Endothelial cell of umbilical vein (primary cell): ENCODE results near the gene ST3GAL4. TPM values are rescaled to one million over a fixed set of nuclear protein-coding genes. Genes with fewer than 3 reads are reported as not detected.

Experiments
- BruUV-seq: library from RNA; stranded (reverse); fragments of 400-500 nt; replicated peaks from 2 replicates; lab custom pipeline; 2021; lab: Mats Ljungman, UMichigan
- CTCF ChIA-PET: fragments of 300-600, 350-600 bp; sonication (Branson Sonifier 250); formaldehyde crosslinking; loops from one replicate; lab custom pipeline; 2021; ENCODE audit warnings: antibody characterized with exemption, inconsistent platforms; lab: Charles Lee
- POLR2A ChIA-PET: fragments of 300-600, 350-600 bp; sonication (Branson Sonifier 250); formaldehyde crosslinking; loops from one replicate; lab custom pipeline; 2021; ENCODE audit warnings: antibody characterized with exemption, inconsistent platforms; lab: Charles Lee
- DNase-seq: peaks from one replicate; pipeline ENCODE4 v3.0.0-alpha.2; 2011; ENCODE audit warnings: low read depth, low spot score
- FAIRE-seq: peaks from 2 replicates; lab custom pipeline; 2011; peaks lifted over from hg19 to GRCh38; lab: Jason Lieb, UNC
- H2AFZ ChIP-seq: 2 replicates; pipeline ENCODE4 v1.6.0; 2012; ENCODE audit warnings: low read depth, low read length, control low read depth, inconsistent platforms
- H3K27ac ChIP-seq: 2 replicates; pipeline ENCODE4 v1.5.1; 2011; ENCODE audit warnings: low read depth, mild to moderate bottlenecking, control low read depth, low read length, moderate library complexity; ENCODE audit not compliant: insufficient read depth
- H3K27me3 ChIP-seq, 2 experiments: 2 replicates each; pipeline versions ENCODE4 v1.6.0 to v1.6.1; 2011; ENCODE audit warnings: low read length in 2 of 2, mixed read lengths in 1 of 2; ENCODE audit not compliant: control insufficient read depth in 2 of 2, insufficient read depth in 2 of 2
- H3K36me3 ChIP-seq, 2 experiments: 2 replicates in 1 of 2; 3 replicates in 1 of 2; pipeline ENCODE4 v1.5.1; 2011; ENCODE audit warnings: low read length in 2 of 2, mild to moderate bottlenecking in 1 of 2, moderate library complexity in 1 of 2; ENCODE audit not compliant: control insufficient read depth in 2 of 2, insufficient read depth in 2 of 2; ENCODE audit errors: extremely low read depth in 1 of 2
- H3K4me1 ChIP-seq: 3 replicates; pipeline ENCODE4 v1.5.1; 2011; ENCODE audit warnings: mild to moderate bottlenecking, low read length; ENCODE audit not compliant: control insufficient read depth, insufficient read depth; ENCODE audit errors: extremely low read depth
- H3K4me2 ChIP-seq: 2 replicates; pipeline ENCODE4 v1.6.1; 2011; ENCODE audit warnings: low read length, control low read depth, mixed read lengths; ENCODE audit not compliant: insufficient read depth
- H3K4me3 ChIP-seq, 3 experiments: fragments of 200-600 bp in 1 of 3; sonication (generic), shearing (Covaris generic) in 1 of 3; replicated peaks in 1 of 3; 2 replicates each; pipeline ENCODE4 v1.5.1; 2011 to 2016; ENCODE audit warnings: control low read depth in 3 of 3, low read length in 3 of 3, mild to moderate bottlenecking in 2 of 3, inconsistent platforms in 1 of 3, low read depth in 1 of 3, moderate library complexity in 1 of 3; ENCODE audit not compliant: insufficient read depth in 1 of 3
- H3K79me2 ChIP-seq: 2 replicates; pipeline ENCODE4 v1.6.0; 2012; ENCODE audit warnings: low read length, inconsistent platforms; ENCODE audit not compliant: control insufficient read depth, insufficient read depth
- H3K9ac ChIP-seq: replicated peaks from 2 replicates; pipeline ENCODE3; 2011; ENCODE audit warnings: low read length, control low read depth; ENCODE audit not compliant: insufficient read depth; ENCODE audit errors: extremely low read depth
- H3K9me1 ChIP-seq: replicated peaks from 3 replicates; pipeline ENCODE4 v1.6.0; 2011; ENCODE audit warnings: mild to moderate bottlenecking, low read length; ENCODE audit not compliant: control insufficient read depth, insufficient read depth; ENCODE audit errors: extremely low read depth
- H3K9me3 ChIP-seq: replicated peaks from 2 replicates; pipeline ENCODE4 v1.5.1; 2012; ENCODE audit warnings: low read length, inconsistent platforms; ENCODE audit not compliant: control insufficient read depth, insufficient read depth
- H4K20me1 ChIP-seq: replicated peaks from 2 replicates; pipeline ENCODE3; 2011; ENCODE audit warnings: mild to moderate bottlenecking, low read length; ENCODE audit not compliant: control insufficient read depth, insufficient read depth; ENCODE audit errors: extremely low read depth
- CTCF ChIP-seq, 2 donors: IDR thresholded peaks; 1 replicate in 1 of 2; 2 replicates in 1 of 2; pipeline ENCODE4 v1.5.1; 2011; ENCODE audit warnings: low read length in 2 of 2, mild to moderate bottlenecking in 2 of 2, moderate library complexity in 2 of 2, control low read depth in 1 of 2, inconsistent platforms in 1 of 2, low read depth in 1 of 2; ENCODE audit not compliant: insufficient read depth in 1 of 2; ENCODE audit errors: extremely low read depth in 1 of 2
- EZH2 ChIP-seq: IDR thresholded peaks from 2 replicates; pipeline ENCODE4 v1.6.1; 2012; ENCODE audit warnings: borderline replicate concordance, low read depth, mild to moderate bottlenecking, moderate library complexity, low read length, inconsistent platforms; ENCODE audit not compliant: severe bottlenecking
- FOS ChIP-seq: IDR thresholded peaks from 2 replicates; pipeline ENCODE4 v1.6.1; 2011; ENCODE audit warnings: mild to moderate bottlenecking, low read length, moderate library complexity, borderline replicate concordance; ENCODE audit not compliant: insufficient read depth
- GATA2 ChIP-seq: IDR thresholded peaks from 2 replicates; pipeline ENCODE4 v1.7.0; 2011; ENCODE audit warnings: low read depth, mild to moderate bottlenecking, moderate library complexity, mixed read lengths, low read length; ENCODE audit not compliant: insufficient read length, insufficient read depth
- JUN ChIP-seq: IDR thresholded peaks from 2 replicates; pipeline ENCODE4 v1.6.1; 2011; ENCODE audit warnings: borderline replicate concordance, low read depth; ENCODE audit not compliant: insufficient read length, insufficient read depth
- MYC ChIP-seq: IDR thresholded peaks from one replicate; pipeline ENCODE4 v1.6.1; 2011; ENCODE audit warnings: mild to moderate bottlenecking, low read depth, low read length
- POLR2A ChIP-seq: IDR thresholded peaks from 2 replicates; pipeline ENCODE4 v1.6.1; 2012; ENCODE audit warnings: low read depth, mild to moderate bottlenecking, control low read depth, low read length
- POLR2AphosphoS5 ChIP-seq: IDR thresholded peaks from 2 replicates; pipeline ENCODE4 v1.6.1; 2012; ENCODE audit warnings: low read depth, mild to moderate bottlenecking, control low read depth, low read length, moderate library complexity; ENCODE audit not compliant: insufficient read depth
- dilution Hi-C: fragments of 300-500 bp; cut with MboI; formaldehyde crosslinking; loops from one replicate; pipeline ENCODE4 v1.15.0; 2019; ENCODE audit warnings: low sequenced_read_pairs; ENCODE audit not compliant: extremely low pct_ligation_motif_present
- intact Hi-C: fragments of 100-400 bp; cut with micrococcal nuclease; formaldehyde crosslinking; loops from one replicate; pipeline ENCODE4 v1.10.0; 2022
- polyA plus RNA-seq, 4 experiments: library from polyadenylated mRNA; depleted of rRNA in 3 of 4; stranded (reverse) in 3 of 4; unstranded in 1 of 4; fragments of >200 nt; gene quantifications; 2 replicates each; pipeline versions ENCODE4 v1.2.1 to v1.2.3, GENCODE V29; 2011 to 2012; ENCODE audit warnings: missing spikeins in 1 of 4
- total RNA-seq: library from RNA; stranded (reverse); gene quantifications from 2 replicates; pipeline ENCODE4 v1.2.3, GENCODE V29; 2021
- TF ChIP-seq, protein P1 (sequence below): IDR thresholded peaks from 2 replicates; pipeline ENCODE4 v1.6.1; 2011; ENCODE audit not compliant: insufficient read depth, insufficient read length

ST3GAL4 gene
- total and polyA plus RNA-seq, 2 donors (not counting 3 experiments of a cell fraction or from before 2014, with no cell fraction given), result 17.7 to 19.4 TPM

DNA sequence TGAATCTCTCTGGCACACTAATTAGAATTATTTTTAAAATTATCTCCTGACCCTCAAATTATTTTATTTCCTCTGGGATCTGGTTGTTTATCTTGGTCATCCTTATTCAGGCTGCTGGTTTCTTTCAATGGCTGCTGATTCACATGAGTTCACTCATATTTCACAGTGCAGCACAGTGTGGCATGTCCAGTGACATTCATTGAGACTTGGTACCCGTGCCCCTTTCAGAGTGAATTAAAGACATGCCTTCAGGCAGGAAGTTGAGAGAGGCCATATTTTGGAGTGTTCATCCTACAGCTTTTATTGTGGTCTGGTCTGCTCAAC is 38.1 kb upstream of the ST3GAL4 start:
- no TSS peak for BruUV-seq
- Histone ChIP-seq H3K9me3 (no peaks in the 10 kb centered on the region), H2AFZ (no peak overlapping the region), H3K9me1 (no peaks in the 10 kb centered on the region), H4K20me1 (no peaks in the 10 kb centered on the region), H3K36me3 (no peaks in the 10 kb centered on the region), H3K4me3 (no peak overlapping the region), H3K79me2 (no peaks in the 10 kb centered on the region), H3K9ac (no peak overlapping the region), H3K27me3 (no peaks in the 10 kb centered on the region), H3K27ac (no peak overlapping the region), H3K4me2 (no peak overlapping the region), H3K4me1 (no peaks in the 10 kb centered on the region)
- ChIA-PET POLR2A (no interaction called here), CTCF (interaction anchor here (0.5 to 3.0 kb wide), 3 partner anchors 18 to 163 kb away, joined by 3 to 18 read pairs (median 8); no protein-coding TSS in a partner anchor)
- intact Hi-C loops (no loop called here), dilution Hi-C loops (no loop called here)
- FAIRE-seq (no peak), DNase-seq (no peak)
- TF ChIP-seq CTCF (IDR thresholded peaks at IDR 0.05; ENCODE audit: extremely low read depth in 1 of 2, insufficient read depth in 1 of 2, low read depth in 1 of 2, low read length in 2 of 2) (no peak), GATA2 (no peak), EZH2 (no peak), JUN (no peak), POLR2AphosphoS5 (no peak), POLR2A (no peak), FOS (no peak), MYC (no peak)
- TF ChIP-seq, protein P1, sequence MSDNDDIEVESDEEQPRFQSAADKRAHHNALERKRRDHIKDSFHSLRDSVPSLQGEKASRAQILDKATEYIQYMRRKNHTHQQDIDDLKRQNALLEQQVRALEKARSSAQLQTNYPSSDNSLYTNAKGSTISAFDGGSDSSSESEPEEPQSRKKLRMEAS, result no peak
